HCT116 (cell line): Measurements from ENCODE around the gene NINJ1. TPM values are rescaled to one million over a fixed set of nuclear protein-coding genes. Genes with fewer than 3 reads are reported as not detected.

ENCODE experiments used
- ATAC-seq: fragments of 200-7000 bp; cut with Tn5 transposase; 2 replicates; pipeline ENCODE4 v1.9.1; 2020; ENCODE audit warnings: mild to moderate bottlenecking, moderate library complexity
- BruUV-seq: library from RNA; stranded (reverse); fragments of 400-500 nt; replicated peaks from 2 replicates; lab custom pipeline; 2021; lab: Mats Ljungman, UMichigan
- CTCF ChIA-PET: fragments of 300-600 bp; sonication (Branson Sonifier 250); formaldehyde crosslinking; loops from one replicate; lab custom pipeline; 2021; ENCODE audit warnings: antibody characterized with exemption; lab: Charles Lee
- POLR2A ChIA-PET: fragments of 300-600, 350-600 bp; sonication (Branson Sonifier 250); formaldehyde crosslinking; loops from one replicate; lab custom pipeline; 2021; ENCODE audit warnings: antibody characterized with exemption; lab: Charles Lee
- RAD21 ChIA-PET, 2 experiments: fragments of 300-600 bp; sonication (Branson Sonifier 250); formaldehyde crosslinking; loops; one replicate each; lab custom pipeline; 2023; ENCODE audit warnings: low total read pairs in 2 of 2; ENCODE audit not compliant: uncharacterized antibody in 2 of 2, unreplicated experiment in 2 of 2, low non-redundant PET in 1 of 2; lab: Charles Lee
- DNase-seq: peaks from one replicate; pipeline ENCODE4 v3.0.0-alpha.2; 2010; ENCODE audit warnings: low read depth, low spot score
- H2AFZ ChIP-seq: fragments of 200-600 bp; shearing (Covaris generic), sonication (generic); 2 replicates; pipeline ENCODE4 v1.6.1; 2017; ENCODE audit warnings: low read depth, mixed run types, mixed read lengths, antibody characterized with exemption, low read length; ENCODE audit not compliant: poor library complexity, severe bottlenecking
- H3K27ac ChIP-seq: 2 replicates; pipeline ENCODE4 v1.5.1; 2012; ENCODE audit warnings: low read depth, low read length
- H3K27me3 ChIP-seq: fragments of 200-600 bp; sonication (generic); 2 replicates; pipeline ENCODE4 v1.6.1; 2016; ENCODE audit warnings: mixed run types, low read length, mixed read lengths; ENCODE audit not compliant: insufficient read depth
- H3K36me3 ChIP-seq, 2 experiments: fragments of 200-500 bp in 1 of 2; fragments of 200-600 bp in 1 of 2; sonication (Bioruptor generic) in 1 of 2; sonication (generic) in 1 of 2; 2 replicates each; pipeline versions ENCODE4 v1.5.1 to v1.6.1; 2014 to 2016; ENCODE audit warnings: low read length in 2 of 2, inconsistent platforms in 1 of 2, mixed read lengths in 1 of 2, mixed run types in 1 of 2; ENCODE audit not compliant: insufficient read depth in 2 of 2, control insufficient read depth in 1 of 2
- H3K4me1 ChIP-seq, 2 experiments: fragments of 200-600 bp in 1 of 2; sonication (generic) in 1 of 2; 2 replicates each; pipeline versions ENCODE4 v1.5.1 to v1.6.1; 2012 to 2017; ENCODE audit warnings: low read length in 2 of 2, inconsistent platforms in 1 of 2, mild to moderate bottlenecking in 1 of 2, mixed read lengths in 1 of 2, mixed run types in 1 of 2, moderate library complexity in 1 of 2; ENCODE audit not compliant: insufficient read depth in 2 of 2, control insufficient read depth in 1 of 2
- H3K4me2 ChIP-seq: fragments of 200-600 bp; sonication (generic); 2 replicates; pipeline ENCODE4 v1.6.1; 2017; ENCODE audit warnings: mixed run types, low read length, mixed read lengths
- H3K4me3 ChIP-seq, 2 experiments: fragments of 200-600 bp in 1 of 2; sonication (generic) in 1 of 2; replicated peaks in 1 of 2; 2 replicates each; pipeline ENCODE4 v1.5.1; 2011 to 2016; ENCODE audit warnings: low read length in 2 of 2, control low read depth in 1 of 2, low read depth in 1 of 2, mild to moderate bottlenecking in 1 of 2, mixed read lengths in 1 of 2, mixed run types in 1 of 2
- H3K79me2 ChIP-seq: fragments of 200-600 bp; sonication (generic); 2 replicates; pipeline ENCODE4 v1.6.1; 2017; ENCODE audit warnings: mild to moderate bottlenecking, mixed run types, low read length, moderate library complexity, mixed read lengths; ENCODE audit not compliant: insufficient read depth
- H3K9ac ChIP-seq: fragments of 200-600 bp; sonication (generic); 2 replicates; pipeline ENCODE4 v1.6.1; 2016; ENCODE audit warnings: low read length, mixed read lengths
- H3K9me2 ChIP-seq: fragments of 200-600 bp; sonication (generic), shearing (Covaris generic); 2 replicates; pipeline ENCODE4 v1.6.1; 2017; ENCODE audit warnings: mixed run types, mild to moderate bottlenecking, moderate library complexity; ENCODE audit not compliant: insufficient read depth
- H3K9me3 ChIP-seq, 2 experiments: fragments of 200-500 bp in 1 of 2; fragments of 200-600 bp in 1 of 2; sonication (Bioruptor generic) in 1 of 2; sonication (generic) in 1 of 2; 2 replicates each; pipeline ENCODE4 v1.6.1; 2014 to 2017; ENCODE audit warnings: low read length in 2 of 2, mixed read lengths in 2 of 2, inconsistent platforms in 1 of 2, low read depth in 1 of 2, mild to moderate bottlenecking in 1 of 2, mixed run types in 1 of 2, moderate library complexity in 1 of 2; ENCODE audit not compliant: control insufficient read depth in 1 of 2, insufficient read depth in 1 of 2
- H4K20me1 ChIP-seq: fragments of 200-600 bp; sonication (generic), shearing (Covaris generic); 2 replicates; pipeline ENCODE4 v1.6.1; 2017; ENCODE audit warnings: mixed run types, mild to moderate bottlenecking, moderate library complexity; ENCODE audit not compliant: insufficient read depth
- CEBPB ChIP-seq: IDR thresholded peaks from 2 replicates; pipeline ENCODE4 v1.6.1; 2012; ENCODE audit warnings: low read depth
- EGR1 ChIP-seq: IDR thresholded peaks from 2 replicates; pipeline ENCODE4 v1.6.1; 2012; ENCODE audit warnings: low read depth
- ELF1 ChIP-seq: IDR thresholded peaks from 2 replicates; pipeline ENCODE4 v1.6.1; 2012; ENCODE audit warnings: low read depth, borderline replicate concordance
- EZH2phosphoT487 ChIP-seq: fragments of 200-600 bp; IDR thresholded peaks from 2 replicates; pipeline ENCODE4 v1.6.1; 2018; ENCODE audit warnings: antibody characterized with exemption, borderline replicate concordance
- FOSL1 ChIP-seq: IDR thresholded peaks from 2 replicates; pipeline ENCODE4 v1.6.1; 2012; ENCODE audit warnings: low read depth
- JUND ChIP-seq: IDR thresholded peaks from 2 replicates; pipeline ENCODE4 v1.6.1; 2012
- MAX ChIP-seq: IDR thresholded peaks from 2 replicates; pipeline ENCODE4 v1.6.1; 2012
- POLR2A ChIP-seq: IDR thresholded peaks from 2 replicates; pipeline ENCODE4 v1.7.0; 2011; ENCODE audit warnings: borderline replicate concordance; ENCODE audit not compliant: insufficient read depth, insufficient read length; ENCODE audit errors: extremely low read depth
- POLR2AphosphoS5 ChIP-seq: IDR thresholded peaks from 2 replicates; pipeline ENCODE4 v1.6.1; 2011; ENCODE audit warnings: mild to moderate bottlenecking, low read depth, low read length, moderate library complexity
- SP1 ChIP-seq: IDR thresholded peaks from 2 replicates; pipeline ENCODE4 v1.6.1; 2012; ENCODE audit warnings: low read depth
- SRF ChIP-seq: IDR thresholded peaks from 2 replicates; pipeline ENCODE4 v1.6.1; 2012; ENCODE audit warnings: low read depth
- TCF7L2 ChIP-seq: IDR thresholded peaks from 2 replicates; pipeline ENCODE4 v1.7.0; 2011; ENCODE audit warnings: borderline replicate concordance, inconsistent platforms; ENCODE audit not compliant: insufficient read depth, insufficient read length; ENCODE audit errors: extremely low read depth
- YY1 ChIP-seq: IDR thresholded peaks from 2 replicates; pipeline ENCODE4 v1.6.1; 2011; ENCODE audit warnings: low read length, low read depth, moderate library complexity, mild to moderate bottlenecking; ENCODE audit not compliant: insufficient replicate concordance; ENCODE audit errors: extremely low read depth
- ZNF274 ChIP-seq: fragments of 200-500 bp; sonication (Bioruptor generic); IDR thresholded peaks from 2 replicates; pipeline ENCODE4 v1.6.1; 2014; ENCODE audit warnings: mild to moderate bottlenecking, low read depth, low read length, inconsistent platforms
- intact Hi-C: fragments of 100-400 bp; cut with micrococcal nuclease; formaldehyde crosslinking; loops from 2 replicates; pipeline ENCODE4 v1.10.0; 2022
- total RNA-seq: library from RNA; stranded (reverse); gene quantifications from one replicate; pipeline ENCODE4 v1.2.1, GENCODE V29; 2021; ENCODE audit not compliant: unreplicated experiment
- TF ChIP-seq, protein P1 (sequence below), 3 experiments: fragments of 200-600 bp in 1 of 3; sonication (generic) in 1 of 3; IDR thresholded peaks in 2 of 3; conservative IDR thresholded peaks in 1 of 3; 2 replicates each; pipeline ENCODE4 v1.5.1; 2012 to 2017; ENCODE audit warnings: low read depth in 2 of 3, low read length in 2 of 3, antibody characterized with exemption in 1 of 3, borderline replicate concordance in 1 of 3, control low read depth in 1 of 3, mild to moderate bottlenecking in 1 of 3, mixed read lengths in 1 of 3, mixed run types in 1 of 3, moderate library complexity in 1 of 3; ENCODE audit not compliant: insufficient read depth in 1 of 3

Gene NINJ1
- total RNA-seq, 1 experiment from 2014 or later, result 34.4 TPM

DNA sequence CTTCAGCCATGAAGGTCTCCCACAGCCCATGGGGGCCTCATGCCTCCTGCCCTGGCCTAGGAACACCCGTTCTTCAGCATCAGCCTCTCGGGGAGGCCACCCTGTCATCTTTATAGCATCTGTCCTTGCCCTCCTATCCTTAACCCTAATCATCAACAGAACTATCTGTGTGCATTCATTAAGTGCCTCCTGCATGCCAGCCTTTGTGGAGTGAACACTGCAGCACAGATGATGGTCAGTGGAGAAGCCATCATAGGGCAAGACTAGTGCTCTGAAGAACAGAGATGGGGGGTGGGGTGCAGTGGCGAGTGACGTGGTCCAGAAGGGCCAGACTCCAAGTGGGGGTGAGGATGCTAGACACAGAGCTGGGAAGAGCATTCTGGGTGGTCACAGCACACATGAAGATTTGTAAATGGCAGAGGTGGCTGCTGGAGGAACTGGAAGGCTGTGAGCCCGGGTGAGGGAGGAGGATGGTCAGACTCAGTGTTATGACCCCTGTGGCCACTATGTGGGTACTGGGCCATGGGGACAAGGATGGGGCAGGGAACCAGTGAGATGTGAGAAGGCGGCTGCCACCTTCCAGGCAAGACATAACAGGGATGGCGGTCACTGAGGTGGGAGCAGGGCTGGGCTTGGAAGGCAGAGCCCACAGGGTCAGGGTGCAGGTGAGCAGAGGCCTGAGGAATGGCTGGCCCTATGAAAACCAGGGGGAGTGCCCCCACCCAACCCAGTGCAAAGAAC is 41.6 kb downstream of the NINJ1 start:
- Histone ChIP-seq H3K4me2 (peak overlapping the region; percentile 48), H3K9me2 (no peaks in the 10 kb centered on the region), H3K4me1 (peaks cover 16 to 52% of the 10 kb centered on the region in 2 experiments), H3K9ac (no peak overlapping the region), H2AFZ (no peak overlapping the region), H3K36me3 (no peaks in the 10 kb centered on the region), H3K9me3 (peaks cover 0 to 21% of the 10 kb centered on the region in 2 experiments; a peak in 2 of 4 replicates), H4K20me1 (no peaks in the 10 kb centered on the region), H3K27ac (peak overlapping the region; percentile 7; the same call in 1 of the 2 replicates), H3K4me3 (peak overlapping the region in 1 of 2 experiments; percentile 8; a peak in 1 of 4 replicates), H3K79me2 (peaks cover 12% of the 10 kb centered on the region), H3K27me3 (no peaks in the 10 kb centered on the region)
- intact Hi-C loops, result no loop called here
- TF ChIP-seq SRF (no peak), EGR1 (no peak), JUND (no peak), POLR2A (no peak), TCF7L2 (no peak), EZH2phosphoT487 (no peak), YY1 (no peak), MAX (no peak), ZNF274 (no peak), CEBPB (no peak), POLR2AphosphoS5 (no peak), FOSL1 (no peak), SP1 (no peak), ELF1 (no peak)
- TF ChIP-seq, protein P1, sequence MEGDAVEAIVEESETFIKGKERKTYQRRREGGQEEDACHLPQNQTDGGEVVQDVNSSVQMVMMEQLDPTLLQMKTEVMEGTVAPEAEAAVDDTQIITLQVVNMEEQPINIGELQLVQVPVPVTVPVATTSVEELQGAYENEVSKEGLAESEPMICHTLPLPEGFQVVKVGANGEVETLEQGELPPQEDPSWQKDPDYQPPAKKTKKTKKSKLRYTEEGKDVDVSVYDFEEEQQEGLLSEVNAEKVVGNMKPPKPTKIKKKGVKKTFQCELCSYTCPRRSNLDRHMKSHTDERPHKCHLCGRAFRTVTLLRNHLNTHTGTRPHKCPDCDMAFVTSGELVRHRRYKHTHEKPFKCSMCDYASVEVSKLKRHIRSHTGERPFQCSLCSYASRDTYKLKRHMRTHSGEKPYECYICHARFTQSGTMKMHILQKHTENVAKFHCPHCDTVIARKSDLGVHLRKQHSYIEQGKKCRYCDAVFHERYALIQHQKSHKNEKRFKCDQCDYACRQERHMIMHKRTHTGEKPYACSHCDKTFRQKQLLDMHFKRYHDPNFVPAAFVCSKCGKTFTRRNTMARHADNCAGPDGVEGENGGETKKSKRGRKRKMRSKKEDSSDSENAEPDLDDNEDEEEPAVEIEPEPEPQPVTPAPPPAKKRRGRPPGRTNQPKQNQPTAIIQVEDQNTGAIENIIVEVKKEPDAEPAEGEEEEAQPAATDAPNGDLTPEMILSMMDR (IDR thresholded peaks at IDR 0.05 in 2 of 3, conservative IDR thresholded peaks at IDR 0.05 in 1 of 3; ENCODE audit: borderline replicate concordance in 1 of 3, insufficient read depth in 1 of 3, low read depth in 2 of 3, low read length in 2 of 3), result no peak
- POLR2A ChIA-PET, result no interaction called here
- no peak for DNase-seq
- no peak for ATAC-seq
- BruUV-seq, result no TSS peak
- RAD21 ChIA-PET, result no interaction called here
- CTCF ChIA-PET, result no interaction called here
